H1 (cell line): ENCODE measurements around the gene CTXN1. TPM values are rescaled to one million over a fixed set of nuclear protein-coding genes. Genes with fewer than 3 reads are reported as not detected.

Source experiments
- CTCF ChIA-PET: fragments of 300-600 bp; sonication (Branson Sonifier 250); formaldehyde crosslinking; loops from one replicate; lab custom pipeline; 2021; ENCODE audit not compliant: partially characterized antibody; lab: Charles Lee
- POLR2A ChIA-PET: fragments of 300-600 bp; sonication (Branson Sonifier 250); formaldehyde crosslinking; loops from one replicate; lab custom pipeline; 2021; ENCODE audit warnings: inconsistent platforms; ENCODE audit not compliant: partially characterized antibody; lab: Charles Lee
- DNase-seq, 2 experiments: peaks; one replicate each; pipeline versions ENCODE4 v3.0.0 to v3.0.0-alpha.2; 2010 to 2022; ENCODE audit warnings: low spot score in 2 of 2, low read depth in 1 of 2, mixed read lengths in 1 of 2
- FAIRE-seq: peaks from 2 replicates; lab custom pipeline; 2011; peaks lifted over from hg19 to GRCh38; lab: Jason Lieb, UNC
- H2AFZ ChIP-seq: 2 replicates; pipeline ENCODE4 v1.8.1; 2012; ENCODE audit warnings: low read length, inconsistent platforms
- H2AK5ac ChIP-seq: 2 replicates; pipeline ENCODE4 v1.6.1; 2013; ENCODE audit warnings: low read depth, low read length
- H2BK120ac ChIP-seq: replicated peaks from 2 replicates; pipeline ENCODE3; 2013; ENCODE audit warnings: low read depth, low read length, inconsistent platforms
- H2BK12ac ChIP-seq: 2 replicates; pipeline ENCODE4 v1.6.1; 2013; ENCODE audit warnings: low read depth, low read length
- H2BK15ac ChIP-seq: 2 replicates; pipeline ENCODE4 v1.6.1; 2013; ENCODE audit warnings: low read length
- H2BK20ac ChIP-seq: 2 replicates; pipeline ENCODE4 v1.6.1; 2013; ENCODE audit warnings: low read length
- H2BK5ac ChIP-seq: 2 replicates; pipeline ENCODE4 v1.6.1; 2013; ENCODE audit warnings: low read depth, low read length
- H3K14ac ChIP-seq: 2 replicates; pipeline ENCODE4 v1.6.1; 2013; ENCODE audit warnings: inconsistent platforms; ENCODE audit not compliant: insufficient read length
- H3K18ac ChIP-seq: 2 replicates; pipeline ENCODE4 v1.6.1; 2013; ENCODE audit warnings: low read length; ENCODE audit errors: extremely low read depth
- H3K23ac ChIP-seq: 2 replicates; pipeline ENCODE4 v1.6.1; 2013; ENCODE audit warnings: inconsistent platforms; ENCODE audit not compliant: insufficient read length
- H3K23me2 ChIP-seq: 2 replicates; pipeline ENCODE4 v1.6.1; 2013; ENCODE audit warnings: low read depth, low read length
- H3K27ac ChIP-seq: 2 replicates; pipeline ENCODE4 v1.6.1; 2011; ENCODE audit warnings: low read depth, low read length, inconsistent platforms
- H3K27me3 ChIP-seq, 4 experiments: replicated peaks in 1 of 4; 1 replicate in 1 of 4; 2 replicates in 3 of 4; pipeline versions ENCODE4 v1.6.1 to v1.8.1; 2011 to 2013; ENCODE audit warnings: low read length in 3 of 4, mild to moderate bottlenecking in 3 of 4, inconsistent platforms in 2 of 4, mixed read lengths in 2 of 4, moderate library complexity in 1 of 4; ENCODE audit not compliant: control insufficient read depth in 3 of 4, insufficient read depth in 3 of 4; ENCODE audit errors: extremely low read depth in 1 of 4
- H3K36me3 ChIP-seq, 4 experiments: 2 replicates each; pipeline versions ENCODE4 v1.6.1 to v1.8.1; 2011 to 2013; ENCODE audit warnings: mild to moderate bottlenecking in 4 of 4, low read length in 3 of 4, moderate library complexity in 2 of 4, control low read depth in 1 of 4, inconsistent platforms in 1 of 4; ENCODE audit not compliant: insufficient read depth in 4 of 4, control insufficient read depth in 2 of 4
- H3K4ac ChIP-seq: replicated peaks from 2 replicates; pipeline ENCODE3; 2013; ENCODE audit warnings: low read length, low read depth, mixed read lengths, inconsistent platforms; ENCODE audit not compliant: insufficient read length
- H3K4me1 ChIP-seq, 4 experiments: replicated peaks in 1 of 4; 1 replicate in 1 of 4; 2 replicates in 3 of 4; pipeline versions ENCODE4 v1.6.1 to v1.8.1; 2011 to 2013; ENCODE audit warnings: low read length in 3 of 4, inconsistent platforms in 2 of 4, mixed read lengths in 1 of 4; ENCODE audit not compliant: insufficient read depth in 4 of 4, control insufficient read depth in 3 of 4
- H3K4me2 ChIP-seq, 2 experiments: 2 replicates each; pipeline versions ENCODE4 v1.6.1 to v1.8.1; 2011 to 2013; ENCODE audit warnings: low read depth in 2 of 2, low read length in 2 of 2, control low read depth in 1 of 2, inconsistent platforms in 1 of 2, mild to moderate bottlenecking in 1 of 2; ENCODE audit not compliant: insufficient read depth in 1 of 2
- H3K4me3 ChIP-seq, 4 experiments: fragments of 200-600, 300-600 bp in 1 of 4; sonication (generic), shearing (Covaris generic), sonication (Bioruptor Twin) in 1 of 4; 2 replicates each; pipeline versions ENCODE4 v1.5.1 to v1.8.1; 2011 to 2016; ENCODE audit warnings: low read length in 4 of 4, low read depth in 3 of 4, control low read depth in 2 of 4, inconsistent platforms in 2 of 4, mild to moderate bottlenecking in 2 of 4, mixed read lengths in 1 of 4, moderate library complexity in 1 of 4; ENCODE audit not compliant: insufficient read depth in 2 of 4; ENCODE audit errors: extremely low read depth in 1 of 4
- H3K56ac ChIP-seq: replicated peaks from 2 replicates; pipeline ENCODE3; 2013; ENCODE audit warnings: low read depth, mild to moderate bottlenecking, mixed read lengths, low read length, inconsistent platforms; ENCODE audit not compliant: insufficient read length
- H3K79me1 ChIP-seq: 2 replicates; pipeline ENCODE4 v1.6.1; 2013; ENCODE audit warnings: low read depth, low read length, control low read depth
- H3K79me2 ChIP-seq, 2 experiments: 2 replicates each; pipeline versions ENCODE4 v1.6.1 to v1.8.1; 2012 to 2013; ENCODE audit warnings: low read length in 2 of 2, mild to moderate bottlenecking in 2 of 2, inconsistent platforms in 1 of 2; ENCODE audit not compliant: insufficient read depth in 2 of 2, control insufficient read depth in 1 of 2
- H3K9ac ChIP-seq, 4 experiments: replicated peaks in 1 of 4; 1 replicate in 1 of 4; 2 replicates in 3 of 4; pipeline versions ENCODE4 v1.6.1 to v1.8.1; 2011 to 2013; ENCODE audit warnings: low read depth in 3 of 4, low read length in 3 of 4, control low read depth in 2 of 4, mild to moderate bottlenecking in 2 of 4, moderate library complexity in 2 of 4, inconsistent platforms in 1 of 4; ENCODE audit errors: extremely low read depth in 1 of 4
- H3K9me3 ChIP-seq, 2 experiments: 2 replicates each; pipeline versions ENCODE4 v1.6.1 to v1.8.1; 2012 to 2013; ENCODE audit warnings: mild to moderate bottlenecking in 2 of 2, moderate library complexity in 2 of 2, control low read depth in 1 of 2, inconsistent platforms in 1 of 2, low read depth in 1 of 2, low read length in 1 of 2, mixed read lengths in 1 of 2; ENCODE audit not compliant: insufficient read depth in 2 of 2
- H4K20me1 ChIP-seq, 2 experiments: replicated peaks in 1 of 2; 2 replicates each; pipeline versions ENCODE3 to v1.8.1; 2011 to 2013; ENCODE audit warnings: inconsistent platforms in 2 of 2, low read length in 2 of 2, mild to moderate bottlenecking in 1 of 2; ENCODE audit not compliant: insufficient read depth in 2 of 2, control insufficient read depth in 1 of 2
- H4K5ac ChIP-seq: 2 replicates; pipeline ENCODE4 v1.6.1; 2013; ENCODE audit warnings: low read length, low read depth, mixed read lengths, inconsistent platforms; ENCODE audit not compliant: insufficient read length
- H4K8ac ChIP-seq: 2 replicates; pipeline ENCODE4 v1.8.0; 2013; ENCODE audit warnings: mild to moderate bottlenecking, moderate library complexity, low read length, inconsistent platforms; ENCODE audit not compliant: insufficient read depth; ENCODE audit errors: extremely low read depth
- H4K91ac ChIP-seq: replicated peaks from 2 replicates; pipeline ENCODE3; 2013; ENCODE audit warnings: low read length, mixed read lengths, inconsistent platforms; ENCODE audit not compliant: insufficient read length
- ASH2L ChIP-seq: fragments of 200-600, 300-600 bp; sonication (generic); IDR thresholded peaks from one replicate; pipeline ENCODE4 v1.7.1; 2017; ENCODE audit warnings: low read length
- BRCA1 ChIP-seq: IDR thresholded peaks from 2 replicates; pipeline ENCODE4 v1.6.1; 2012; ENCODE audit warnings: low read depth, low read length, improper control_type of control experiment
- CHD2 ChIP-seq: IDR thresholded peaks from 2 replicates; pipeline ENCODE4 v1.6.1; 2012; ENCODE audit warnings: low read length, improper control_type of control experiment
- GABPA ChIP-seq: IDR thresholded peaks from 2 replicates; pipeline ENCODE4 v1.6.1; 2011; ENCODE audit warnings: mild to moderate bottlenecking, low read length, moderate library complexity, borderline replicate concordance; ENCODE audit not compliant: insufficient read depth
- MAFK ChIP-seq: IDR thresholded peaks from 2 replicates; pipeline ENCODE4 v1.6.1; 2012; ENCODE audit warnings: low read depth, mild to moderate bottlenecking, improper control_type of control experiment, low read length
- PHF8 ChIP-seq: fragments of 200-600 bp; sonication (generic); conservative IDR thresholded peaks from 2 replicates; pipeline ENCODE4 v1.7.1; 2012; ENCODE audit warnings: low read depth, mild to moderate bottlenecking, inconsistent platforms, low read length, moderate library complexity
- SAP30 ChIP-seq: fragments of 300-600 bp; sonication (generic); IDR thresholded peaks from 2 replicates; pipeline ENCODE4 v1.7.1; 2012; ENCODE audit warnings: low read length, moderate library complexity, mild to moderate bottlenecking, inconsistent platforms; ENCODE audit not compliant: insufficient read depth, insufficient replicate concordance
- SP2 ChIP-seq: IDR thresholded peaks from 2 replicates; pipeline ENCODE4 v1.6.1; 2012; ENCODE audit warnings: mild to moderate bottlenecking, low read length, inconsistent platforms
- SRF ChIP-seq: IDR thresholded peaks from 2 replicates; pipeline ENCODE4 v1.6.1; 2011; ENCODE audit warnings: mild to moderate bottlenecking, low read depth, low read length, moderate library complexity
- TAF1 ChIP-seq: IDR thresholded peaks from 2 replicates; pipeline ENCODE4 v1.6.1; 2011; ENCODE audit warnings: mild to moderate bottlenecking, low read depth, low read length
- TCF12 ChIP-seq: IDR thresholded peaks from 2 replicates; pipeline ENCODE4 v1.6.1; 2011; ENCODE audit warnings: low read depth, mild to moderate bottlenecking, low read length
- ZNF274 ChIP-seq: IDR thresholded peaks from 2 replicates; pipeline ENCODE4 v1.7.0; 2012; ENCODE audit warnings: low read length, borderline replicate concordance; ENCODE audit errors: extremely low read depth
- WGBS, 2 experiments: shearing (Covaris generic) in 1 of 2; methylation state at CpG; one replicate each; pipeline versions ENCODE4 v1.1.6 to v1.1.7; 2013 to 2015; ENCODE audit warnings: low lambda C conversion rate in 2 of 2, mixed read lengths in 2 of 2, inconsistent platforms in 1 of 2, low coverage in 1 of 2, missing lambda C conversion rate in 1 of 2; ENCODE audit not compliant: insufficient replicate concordance in 2 of 2, insufficient coverage in 1 of 2, insufficient read length in 1 of 2; ENCODE audit errors: extremely low coverage in 1 of 2, missing lambda C conversion rate in 1 of 2; 5-methylcytosine and 5-hydroxymethylcytosine counted together
- polyA plus RNA-seq, 7 experiments: library from polyadenylated mRNA; depleted of rRNA in 3 of 7; stranded (reverse) in 5 of 7; unstranded in 2 of 7; fragments of >200 nt in 5 of 7; fragments of 200-250 nt in 2 of 7; gene quantifications; 1 replicate in 5 of 7; 2 replicates in 1 of 7; 4 replicates in 1 of 7; pipeline versions ENCODE4 v1.2.1 to v1.2.3, GENCODE V29; 2011 to 2013; ENCODE audit warnings: missing spikeins in 2 of 7, mixed read lengths in 2 of 7
- total RNA-seq: library from RNA; stranded (reverse); fragmentation: NEBNext Ultra II Directional; extraction: Animal tissue kit (Norgen Biotek cat#: 25700); gene quantifications from 2 replicates; pipeline ENCODE4 v1.2.1, GENCODE V29; 2021

The CTXN1 gene
- total and polyA plus RNA-seq, 2 of the 8 experiments (the other 6 are each of a cell fraction or from before 2014, with no cell fraction given), result 16.4 to 58.0 TPM

- peak overlapping the region; percentile 5 to 56 (median 42); a peak in 5 of 7 replicates for H3K9ac ChIP-seq
- no peak overlapping the region for H3K27ac ChIP-seq
- no peaks in the 10 kb centered on the region for H3K79me2 ChIP-seq
- H2AFZ ChIP-seq, result no peak overlapping the region
- ChIA-PET CTCF (interaction anchor here (0.6 to 9.0 kb wide), 13 partner anchors 8 to 81 kb away, joined by 3 to 112 read pairs (median 6); partner anchors contain the start of gene MAP2K7), POLR2A (interaction anchor here (1.1 to 10.6 kb wide), 9 partner anchors 10 to 400 kb away, joined by 3 to 106 read pairs (median 10); partner anchors contain the start of genes MAP2K7, NDUFA7, RPS28 and TIMM44)
- H3K18ac ChIP-seq, result peak overlapping the region; percentile 71; the same call in 1 of the 2 replicates
- H4K8ac ChIP-seq, result peak overlapping the region; percentile 32; the same call in 1 of the 2 replicates
- 0 out of 2 replicates have a peak overlapping the region, but pooled peaks have one; percentile 13 for H2AK5ac ChIP-seq
- H4K20me1 ChIP-seq, result peaks cover 7 to 10% of the 10 kb centered on the region in 2 experiments
- peak overlapping the region; percentile 53 to 86 (median 60) for H3K4me3 ChIP-seq
- H3K4ac ChIP-seq, result no peak overlapping the region
- H3K14ac ChIP-seq, result no peak overlapping the region
- 0 out of 2 replicates have a peak overlapping the region, but pooled peaks have one; percentile 20 for H2BK5ac ChIP-seq
- H2BK20ac ChIP-seq, result no peak overlapping the region
- peaks cover 15 to 32% (median 29%) of the 10 kb centered on the region in 4 experiments; a peak in 6 of 7 replicates for H3K27me3 ChIP-seq
- peaks cover 0 to 23% (median 13%) of the 10 kb centered on the region in 4 experiments; a peak in 5 of 7 replicates for H3K4me1 ChIP-seq
- H2BK15ac ChIP-seq, result no peak overlapping the region
- peak overlapping the region; percentile 67 for H4K5ac ChIP-seq
- no peak overlapping the region for H2BK120ac ChIP-seq
- no peaks in the 10 kb centered on the region for H3K79me1 ChIP-seq
- FAIRE-seq (no peak), DNase-seq (peak; percentile 85 to 99)
- peak overlapping the region; percentile 72 to 84 for H3K4me2 ChIP-seq
- 46% methylated on average over 10 of the region's 62 CpGs; no CpG with 5 or more reads in 1 of the 2 experiments for WGBS, 2 experiments
- H2BK12ac ChIP-seq, result no peak overlapping the region
- peaks cover 23% of the 10 kb centered on the region for H3K23me2 ChIP-seq
- no peaks in the 10 kb centered on the region for H3K9me3 ChIP-seq
- no peak overlapping the region for H3K23ac ChIP-seq
- H3K36me3 ChIP-seq, result no peaks in the 10 kb centered on the region
- no peak overlapping the region for H3K56ac ChIP-seq
- no peak overlapping the region for H4K91ac ChIP-seq
- TF ChIP-seq ZNF274, result no peak
- TF ChIP-seq TCF12, result no peak
- no peak for TF ChIP-seq MAFK
- no peak for TF ChIP-seq BRCA1
- no peak for TF ChIP-seq SAP30
- TF ChIP-seq PHF8, result no peak
- TF ChIP-seq CHD2, result no peak
- no peak for TF ChIP-seq GABPA
- TF ChIP-seq SP2, result no peak
- TF ChIP-seq ASH2L, result no peak
- TF ChIP-seq SRF, result no peak
- no peak; the same call in 1 of the 2 replicates for TF ChIP-seq TAF1
These were observed 5.2 kb downstream of the CTXN1 start for GRCh38 chr19:7920519-7921301.
